Measurements from ENCODE around the gene ZCWPW1. TPM values are rescaled to one million over a fixed set of nuclear protein-coding genes. Genes with fewer than 3 reads are reported as not detected.

The ZCWPW1 gene
- total and polyA plus RNA-seq, 10 of the 15 experiments (the other 5 are each of a cell fraction or from before 2014, with no cell fraction given) = 1.3 to 4.4 (median 3.7) TPM

GRCh38 chr7:100452513-100452912 is 24.0 kb upstream of the ZCWPW1 start:
- no peak for DNase-seq (ENCODE audit: low read depth, low spot score)
- Histone ChIP-seq H3K9ac (ENCODE audit: control insufficient read depth, insufficient read depth, low read length) (no peak overlapping the region), H3K4me1 (ENCODE audit: control insufficient read depth, insufficient read depth, low read length) (peaks cover 3% of the 10 kb centered on the region; the same call in 1 of the 2 replicates), H3K4me3 (no peak overlapping the region), H4K20me1 (ENCODE audit: control insufficient read depth, insufficient read depth) (no peaks in the 10 kb centered on the region), H3K4me2 (ENCODE audit: control insufficient read depth, insufficient read depth) (no peak overlapping the region), H3K27ac (ENCODE audit: control insufficient read depth, insufficient read depth) (no peak overlapping the region), H3K9me3 (replicated peaks; ENCODE audit: control insufficient read depth, insufficient read depth, low read length) (no peaks in the 10 kb centered on the region), H3K79me2 (ENCODE audit: control insufficient read depth, insufficient read depth, low read length) (no peaks in the 10 kb centered on the region), H2AFZ (ENCODE audit: control insufficient read depth, low read depth, low read length) (no peak overlapping the region), H3K36me3 (ENCODE audit: control insufficient read depth in 2 of 2, insufficient read depth in 2 of 2, low read length in 1 of 2) (no peaks in the 10 kb centered on the region), H3K27me3 (replicated peaks in 1 of 2; ENCODE audit: control insufficient read depth in 2 of 2, insufficient read depth in 2 of 2, low read length in 1 of 2) (no peaks in the 10 kb centered on the region)
- ATAC-seq = no peak
- POLR2A ChIA-PET = interaction anchor here (0.6 kb wide), 2 partner anchors 15 to 251 kb away, joined by 3 read pairs; no protein-coding TSS in a partner anchor
- RAD21 ChIA-PET (ENCODE audit: unreplicated experiment) = interaction anchor here (1.4 kb wide), 1 partner anchor 78 kb away, joined by 3 read pairs; no protein-coding TSS in a partner anchor
- CTCF ChIA-PET = interaction anchor here (0.9 to 2.3 kb wide), 2 partner anchors 17 to 73 kb away, joined by 3 to 5 read pairs; no protein-coding TSS in a partner anchor
- intact Hi-C loops (cut with micrococcal nuclease; ENCODE audit: unreplicated experiment) = no loop called here
- 84% methylated on average over 3 of the region's 3 CpGs for WGBS (ENCODE audit: insufficient coverage, insufficient replicate concordance, low lambda C conversion rate, missing lambda C conversion rate)
- no TSS peak for BruUV-seq (replicated peaks)
- SMC1A ChIA-PET (ENCODE audit: uncharacterized antibody, unreplicated experiment) = interaction anchor here (0.5 to 1.6 kb wide), 3 partner anchors 15 to 45 kb away, joined by 3 to 5 read pairs (median 5); no protein-coding TSS in a partner anchor
- in situ Hi-C loops (cut with MboI) = loop anchor here (25.0 kb wide), 1 partner anchor 235 kb away; the partner anchor contains the start of gene GIGYF1
- TF ChIP-seq ZBTB4 (CRISPR knock-in tag; IDR thresholded peaks at IDR 0.05) (no peak), SUPT20H (IDR thresholded peaks at IDR 0.05; ENCODE audit: borderline replicate concordance, control insufficient read depth, low read depth, low read length) (no peak), NR2C1 (IDR thresholded peaks at IDR 0.05) (no peak), CREB1 (IDR thresholded peaks at IDR 0.05; ENCODE audit: low read depth) (no peak), LARP7 (IDR thresholded peaks at IDR 0.05) (no peak), E2F4 (IDR thresholded peaks at IDR 0.05; ENCODE audit: low read depth, low read length) (no peak)
- FAIRE-seq = no peak
